Stimulated activated CD4-positive, alpha-beta T cell treated with anti-CD3 and anti-CD28 coated beads, Interleukin-15, amount 100 ng/mL, for 1 hour (primary cell): ENCODE data around the gene UNC5B.

Experiments
- DNase-seq, 2 donors: peaks; one replicate each; pipeline ENCODE4 v3.0.0-alpha.2; 2020; ENCODE audit warnings: low read depth in 1 of 2, low spot score in 1 of 2

UNC5B gene

GRCh38 chr10:71280216-71280615 lies 67.8 kb downstream of the UNC5B start:
- no peak for DNase-seq

GRCh38 chr10:71280825-71281224 lies 68.5 kb downstream of the UNC5B start:
- DNase-seq = no peak

GRCh38 chr10:71281646-71282322 lies 69.4 kb downstream of the UNC5B start:
- no peak for DNase-seq

- DNase-seq = no peak
Measured at GRCh38 chr10:71282323-71282680, 69.9 kb downstream of the UNC5B start.

GRCh38 chr10:71283410-71283809 lies 71.0 kb downstream of the UNC5B start:
- DNase-seq = no peak

GRCh38 chr10:71283876-71284275 lies 71.5 kb downstream of the UNC5B start:
- DNase-seq = no peak

- DNase-seq = no peak
Measured at GRCh38 chr10:71284544-71285179, 72.3 kb downstream of the UNC5B start.

GRCh38 chr10:71285180-71285545 lies 72.8 kb downstream of the UNC5B start:
- peak in 1 of 2 donors; percentile 8 for DNase-seq

- no peak for DNase-seq
Measured at GRCh38 chr10:71285986-71286385, 73.6 kb downstream of the UNC5B start.

GRCh38 chr10:71286521-71287294 lies 74.3 kb downstream of the UNC5B start:
- DNase-seq = no peak

- DNase-seq = no peak
Measured at GRCh38 chr10:71287456-71287855, 75.1 kb downstream of the UNC5B start.

- no peak for DNase-seq
Measured at GRCh38 chr10:71288461-71288860, 76.1 kb downstream of the UNC5B start.

- no peak for DNase-seq
Measured at GRCh38 chr10:71289421-71290130, 77.2 kb downstream of the UNC5B start.

GRCh38 chr10:71290331-71290730 lies 78.0 kb downstream of the UNC5B start:
- no peak for DNase-seq

- DNase-seq = no peak
Measured at GRCh38 chr10:71290806-71291527, 78.6 kb downstream of the UNC5B start.

GRCh38 chr10:71291528-71291900 lies 79.1 kb downstream of the UNC5B start:
- DNase-seq = no peak

GRCh38 chr10:71292624-71293445 lies 80.5 kb downstream of the UNC5B start:
- no peak for DNase-seq

- no peak for DNase-seq
Measured at GRCh38 chr10:71293446-71294084, 81.2 kb downstream of the UNC5B start.

GRCh38 chr10:71294091-71294561 lies 81.8 kb downstream of the UNC5B start:
- DNase-seq = no peak

GRCh38 chr10:71294856-71295255 lies 82.5 kb downstream of the UNC5B start:
- DNase-seq = no peak
